NB4 (cell line): ENCODE data around the gene ASPHD2.

ENCODE experiments used
- DNase-seq: peaks from one replicate; pipeline ENCODE4 v3.0.0; 2010; ENCODE audit warnings: low read depth
- H3K4me3 ChIP-seq: one replicate; pipeline ENCODE4 v1.5.1; 2011; ENCODE audit warnings: mild to moderate bottlenecking, low read depth, low read length, moderate library complexity
- CTCF ChIP-seq: IDR thresholded peaks from one replicate; pipeline ENCODE4 v1.5.1; 2012; ENCODE audit warnings: low read depth, low read length
- MAX ChIP-seq: IDR thresholded peaks from 2 replicates; pipeline ENCODE4 v1.6.1; 2011; ENCODE audit warnings: low read depth, low read length
- MYC ChIP-seq: IDR thresholded peaks from 2 replicates; pipeline ENCODE4 v1.6.1; 2011; ENCODE audit warnings: low read depth, low read length
- POLR2A ChIP-seq: IDR thresholded peaks from 2 replicates; pipeline ENCODE4 v1.6.1; 2011; ENCODE audit warnings: mild to moderate bottlenecking; ENCODE audit not compliant: insufficient read length; ENCODE audit errors: extremely low read depth

ASPHD2 gene

DNA sequence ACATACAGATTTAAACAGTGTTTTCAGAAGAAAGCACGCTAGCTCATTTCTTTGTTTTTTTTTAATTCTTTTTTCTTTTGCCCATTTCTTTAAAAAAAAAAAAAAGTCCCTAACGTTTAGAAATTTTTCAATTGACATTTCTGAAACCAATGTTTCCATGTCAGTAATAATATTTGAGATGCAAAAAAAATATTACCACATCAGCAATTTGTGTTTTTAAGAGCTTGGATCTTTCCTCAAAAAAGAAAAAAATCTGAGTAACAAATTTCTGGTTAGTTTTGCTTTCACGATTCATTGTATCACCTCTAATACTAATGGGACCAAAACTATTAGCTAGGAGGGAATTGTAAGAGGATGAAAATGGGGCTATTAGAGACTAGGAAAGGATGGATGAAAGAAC, 39.9 kb upstream of the ASPHD2 start:
- H3K4me3 ChIP-seq, result no peak overlapping the region
- no peak for DNase-seq
- TF ChIP-seq POLR2A (no peak), MAX (no peak), CTCF (no peak), MYC (no peak)

DNA sequence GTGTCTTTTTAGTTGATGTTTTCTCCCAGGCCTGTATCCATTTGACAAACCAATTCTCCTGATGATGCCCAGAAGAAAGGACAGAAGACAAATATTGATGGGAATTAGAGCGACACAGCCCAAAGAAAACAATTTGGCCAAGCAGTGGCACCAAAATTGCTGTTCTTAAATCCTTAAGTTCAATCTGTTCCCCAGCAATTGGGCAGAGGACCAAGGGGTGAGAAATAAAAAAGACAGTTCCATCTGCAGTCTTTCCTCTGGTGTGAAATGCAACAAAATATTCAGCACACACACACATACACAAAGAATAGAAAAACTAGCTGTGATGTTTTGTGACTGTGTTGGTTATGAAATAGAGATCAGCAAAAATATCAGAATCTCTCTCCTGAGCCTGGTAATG, 38.0 kb upstream of the ASPHD2 start:
- H3K4me3 ChIP-seq, result no peak overlapping the region
- TF ChIP-seq CTCF (no peak), MYC (no peak), MAX (no peak), POLR2A (no peak)
- DNase-seq, result no peak

DNA sequence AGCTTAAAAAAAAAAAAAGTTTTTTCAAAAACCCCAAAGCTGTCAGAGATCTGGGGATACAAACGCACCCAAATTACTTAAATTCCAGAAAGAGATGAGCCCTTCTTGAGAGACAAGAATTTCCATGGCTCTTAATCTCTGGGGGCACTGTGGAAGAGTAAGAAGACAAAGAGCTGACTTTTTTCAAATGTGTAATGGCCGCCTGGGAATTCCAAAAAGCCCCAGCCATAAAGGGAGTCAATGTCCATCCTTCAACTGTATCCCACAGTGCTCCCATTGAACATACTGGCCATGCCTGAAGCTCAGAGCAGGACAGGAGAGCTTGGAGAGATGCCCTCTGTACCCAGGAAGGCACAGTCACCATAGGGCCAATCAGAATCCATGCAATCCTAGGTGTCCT, 37.4 kb upstream of the ASPHD2 start:
- H3K4me3 ChIP-seq, result no peak overlapping the region
- no peak for DNase-seq
- TF ChIP-seq POLR2A (no peak), MYC (no peak), MAX (no peak), CTCF (no peak)

GRCh38 chr22:26393929-26394328, 35.1 kb upstream of the ASPHD2 start:
- H3K4me3 ChIP-seq, result no peak overlapping the region
- no peak for DNase-seq
- TF ChIP-seq CTCF, result no peak
- no peak for TF ChIP-seq MAX
- no peak for TF ChIP-seq MYC
- TF ChIP-seq POLR2A, result no peak

GRCh38 chr22:26394777-26395176, 34.3 kb upstream of the ASPHD2 start:
- no peak for DNase-seq
- TF ChIP-seq MAX, result no peak
- no peak for TF ChIP-seq POLR2A
- TF ChIP-seq CTCF, result no peak
- no peak for TF ChIP-seq MYC
- H3K4me3 ChIP-seq, result no peak overlapping the region

- no peak for TF ChIP-seq MYC
- TF ChIP-seq POLR2A, result no peak
- TF ChIP-seq MAX, result no peak
- TF ChIP-seq CTCF, result no peak
- no peak for DNase-seq
These were observed 33.1 kb upstream of the ASPHD2 start for GRCh38 chr22:26395926-26396325.

More at GRCh38 chr22:26395926-26396325, 33.1 kb upstream of the ASPHD2 start:
- H3K4me3 ChIP-seq, result no peak overlapping the region
